Osteoblast (primary cell): ENCODE data around the gene TBC1D7. TPM values are rescaled to one million over a fixed set of nuclear protein-coding genes. Genes with fewer than 3 reads are reported as not detected.
A peak's percentile ranks its signal among the peaks of the same experiment; 100 is the strongest.

Source experiments
- DNase-seq: peaks from one replicate; pipeline ENCODE4 v3.0.0; 2011; ENCODE audit warnings: low spot score, mixed read lengths; ENCODE audit not compliant: insufficient read length; ENCODE audit errors: missing footprints
- H2AFZ ChIP-seq: 2 replicates; pipeline ENCODE4 v1.6.0; 2011; ENCODE audit warnings: mild to moderate bottlenecking, low read length
- H3K27ac ChIP-seq: 2 replicates; pipeline ENCODE4 v1.5.1; 2011; ENCODE audit warnings: mild to moderate bottlenecking, low read depth, low read length, moderate library complexity
- H3K27me3 ChIP-seq: 2 replicates; pipeline ENCODE4 v1.6.0; 2012; ENCODE audit warnings: mild to moderate bottlenecking, control low read depth, inconsistent platforms, low read length, moderate library complexity; ENCODE audit not compliant: insufficient read depth
- H3K36me3 ChIP-seq: 2 replicates; pipeline ENCODE4 v1.5.1; 2011; ENCODE audit warnings: mild to moderate bottlenecking, low read length, control low read depth, moderate library complexity; ENCODE audit not compliant: insufficient read depth
- H3K4me1 ChIP-seq: 2 replicates; pipeline ENCODE4 v1.5.1; 2011; ENCODE audit warnings: mild to moderate bottlenecking, low read length, control low read depth, moderate library complexity; ENCODE audit not compliant: insufficient read depth
- H3K4me2 ChIP-seq: 2 replicates; pipeline ENCODE4 v1.6.0; 2011; ENCODE audit warnings: mild to moderate bottlenecking, low read length; ENCODE audit not compliant: insufficient read depth
- H3K4me3 ChIP-seq: fragments of 200-600 bp; sonication (generic); 3 replicates; pipeline ENCODE4 v1.5.1; 2012; ENCODE audit warnings: mild to moderate bottlenecking, low read length, inconsistent platforms; ENCODE audit not compliant: insufficient read depth
- H3K79me2 ChIP-seq: 2 replicates; pipeline ENCODE4 v1.6.0; 2012; ENCODE audit warnings: mild to moderate bottlenecking, low read length, control low read depth, inconsistent platforms; ENCODE audit not compliant: insufficient read depth
- H3K9me3 ChIP-seq: 2 replicates; pipeline ENCODE4 v1.5.1; 2011; ENCODE audit warnings: low read depth, low read length, control low read depth
- H4K20me1 ChIP-seq: 2 replicates; pipeline ENCODE4 v1.6.0; 2012; ENCODE audit warnings: mild to moderate bottlenecking, low read length, control low read depth; ENCODE audit not compliant: insufficient read depth
- total RNA-seq: library from RNA; depleted of rRNA; stranded (reverse); fragments of >200 nt; gene quantifications from 2 replicates; pipeline ENCODE4 v1.2.3, GENCODE V29; 2012
- TF ChIP-seq, protein P1 (sequence below): IDR thresholded peaks from 2 replicates; pipeline ENCODE4 v1.5.1; 2011; ENCODE audit warnings: mild to moderate bottlenecking, low read depth, low read length, moderate library complexity; ENCODE audit errors: extremely low read depth

TBC1D7 gene
- total RNA-seq, 1 donor: 18.8 TPM

DNA sequence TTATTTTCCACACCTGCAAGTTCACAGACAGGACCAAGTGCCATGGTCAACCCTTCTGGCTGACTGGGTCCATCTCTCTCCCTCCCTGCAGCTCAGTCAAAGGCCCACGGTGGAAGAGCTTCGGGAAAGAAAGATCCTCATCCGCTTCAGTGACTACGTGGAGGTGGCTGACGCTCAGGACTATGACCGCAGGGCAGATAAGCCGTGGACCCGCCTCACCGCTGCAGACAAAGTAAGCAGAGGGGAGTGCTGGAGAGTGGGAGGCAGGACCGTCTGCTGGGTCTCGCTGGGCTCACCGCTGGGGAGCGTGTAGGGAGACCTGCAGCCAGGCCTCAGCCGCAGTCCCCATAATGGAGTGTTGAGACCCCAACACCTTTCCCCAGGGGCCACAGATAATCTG is 45.0 kb downstream of the TBC1D7 start:
- no peak for DNase-seq
- Histone ChIP-seq H3K79me2 (no peaks in the 10 kb centered on the region), H3K9me3 (no peaks in the 10 kb centered on the region), H3K36me3 (no peaks in the 10 kb centered on the region), H2AFZ (no peak overlapping the region), H3K4me2 (no peak overlapping the region), H3K27me3 (no peaks in the 10 kb centered on the region), H3K4me1 (no peaks in the 10 kb centered on the region), H3K4me3 (no peak overlapping the region), H4K20me1 (no peaks in the 10 kb centered on the region), H3K27ac (no peak overlapping the region)
- TF ChIP-seq, protein P1, sequence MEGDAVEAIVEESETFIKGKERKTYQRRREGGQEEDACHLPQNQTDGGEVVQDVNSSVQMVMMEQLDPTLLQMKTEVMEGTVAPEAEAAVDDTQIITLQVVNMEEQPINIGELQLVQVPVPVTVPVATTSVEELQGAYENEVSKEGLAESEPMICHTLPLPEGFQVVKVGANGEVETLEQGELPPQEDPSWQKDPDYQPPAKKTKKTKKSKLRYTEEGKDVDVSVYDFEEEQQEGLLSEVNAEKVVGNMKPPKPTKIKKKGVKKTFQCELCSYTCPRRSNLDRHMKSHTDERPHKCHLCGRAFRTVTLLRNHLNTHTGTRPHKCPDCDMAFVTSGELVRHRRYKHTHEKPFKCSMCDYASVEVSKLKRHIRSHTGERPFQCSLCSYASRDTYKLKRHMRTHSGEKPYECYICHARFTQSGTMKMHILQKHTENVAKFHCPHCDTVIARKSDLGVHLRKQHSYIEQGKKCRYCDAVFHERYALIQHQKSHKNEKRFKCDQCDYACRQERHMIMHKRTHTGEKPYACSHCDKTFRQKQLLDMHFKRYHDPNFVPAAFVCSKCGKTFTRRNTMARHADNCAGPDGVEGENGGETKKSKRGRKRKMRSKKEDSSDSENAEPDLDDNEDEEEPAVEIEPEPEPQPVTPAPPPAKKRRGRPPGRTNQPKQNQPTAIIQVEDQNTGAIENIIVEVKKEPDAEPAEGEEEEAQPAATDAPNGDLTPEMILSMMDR: no peak

DNA sequence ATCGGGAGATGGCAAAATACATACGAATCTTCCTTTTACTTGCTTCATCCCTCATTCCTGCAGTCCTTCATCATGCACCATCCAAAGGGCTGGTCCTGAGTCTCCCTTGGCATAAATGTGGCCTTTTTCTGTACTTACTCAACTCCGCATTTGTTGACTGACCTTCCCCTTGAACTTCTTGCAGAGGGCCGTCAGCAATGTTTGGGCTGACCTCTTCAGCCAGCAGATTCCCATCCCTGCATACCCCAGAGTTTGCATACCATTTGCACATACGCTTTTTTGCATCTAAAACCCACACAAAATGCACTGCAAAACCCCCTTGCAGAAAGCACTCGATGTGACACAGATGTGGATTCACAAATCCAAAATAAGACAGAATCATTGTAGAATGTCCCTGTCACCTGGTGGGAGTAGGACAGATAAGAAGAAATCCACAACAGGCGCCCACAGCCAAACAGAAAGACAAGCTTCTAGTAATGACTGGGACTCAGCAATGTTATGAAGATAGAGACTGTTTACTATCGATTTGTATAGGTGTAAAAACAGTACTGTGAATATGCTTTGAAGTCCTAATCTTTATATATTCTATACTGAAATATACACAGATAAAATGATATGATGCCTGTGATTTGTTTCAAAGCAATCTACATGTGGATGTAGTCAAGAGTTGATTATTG is 45.8 kb downstream of the TBC1D7 start:
- Histone ChIP-seq H3K27me3 (no peaks in the 10 kb centered on the region), H3K4me2 (no peak overlapping the region), H3K27ac (no peak overlapping the region), H2AFZ (no peak overlapping the region), H4K20me1 (no peaks in the 10 kb centered on the region), H3K4me3 (no peak overlapping the region), H3K79me2 (no peaks in the 10 kb centered on the region), H3K36me3 (no peaks in the 10 kb centered on the region), H3K9me3 (no peaks in the 10 kb centered on the region), H3K4me1 (no peaks in the 10 kb centered on the region)
- no peak for DNase-seq
- TF ChIP-seq, protein P1: no peak

DNA sequence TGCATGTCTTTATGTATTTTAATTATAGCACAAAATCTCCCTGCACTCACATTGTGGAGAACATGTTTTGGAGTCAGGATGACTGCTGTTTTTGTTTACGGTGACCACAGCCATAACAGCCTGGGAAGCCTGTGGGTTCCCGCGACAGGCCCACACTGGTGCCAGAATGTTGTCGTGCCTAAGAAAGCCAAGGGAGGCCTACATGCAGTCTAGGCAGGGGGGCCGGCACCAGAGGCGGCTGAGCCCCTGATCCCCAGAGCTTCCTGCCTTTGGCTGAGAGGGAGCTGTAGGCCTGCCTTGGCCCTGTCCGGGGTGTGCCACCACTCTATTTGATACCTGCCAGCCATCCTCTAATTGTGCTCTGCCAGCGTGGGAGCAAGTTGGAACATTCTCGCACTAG is 46.7 kb downstream of the TBC1D7 start:
- Histone ChIP-seq H4K20me1 (no peaks in the 10 kb centered on the region), H3K4me2 (no peak overlapping the region), H3K27me3 (no peaks in the 10 kb centered on the region), H3K36me3 (no peaks in the 10 kb centered on the region), H3K27ac (no peak overlapping the region), H3K79me2 (no peaks in the 10 kb centered on the region), H3K4me1 (no peaks in the 10 kb centered on the region), H3K9me3 (no peaks in the 10 kb centered on the region), H3K4me3 (no peak overlapping the region), H2AFZ (no peak overlapping the region)
- peak; percentile 50 for DNase-seq
- TF ChIP-seq, protein P1: no peak

DNA sequence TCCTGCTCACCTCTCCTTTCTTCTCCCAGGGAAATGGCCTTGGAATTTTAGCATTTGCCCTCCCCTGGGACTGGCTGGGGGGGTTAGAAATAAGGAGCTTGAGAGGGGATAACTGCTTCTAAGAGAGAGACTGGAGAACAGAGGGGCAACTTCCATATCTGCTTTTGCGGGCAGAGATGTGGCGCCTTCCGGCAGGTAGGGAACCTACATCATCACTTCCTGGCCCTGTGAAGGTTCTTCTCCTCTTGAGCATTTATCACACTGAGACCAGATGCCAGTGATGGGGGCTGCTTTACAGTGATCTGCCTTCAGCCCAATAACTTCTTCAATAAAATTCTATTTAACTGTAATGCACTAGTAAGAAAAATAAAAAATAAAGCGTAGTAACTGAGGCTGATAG is 48.1 kb downstream of the TBC1D7 start:
- no peak overlapping the region for H3K27ac ChIP-seq
- no peaks in the 10 kb centered on the region for H3K9me3 ChIP-seq
- H3K36me3 ChIP-seq: no peaks in the 10 kb centered on the region
- no peak overlapping the region for H3K4me2 ChIP-seq
- H4K20me1 ChIP-seq: no peaks in the 10 kb centered on the region
- no peaks in the 10 kb centered on the region for H3K27me3 ChIP-seq
- H2AFZ ChIP-seq: no peak overlapping the region
- H3K4me1 ChIP-seq: no peaks in the 10 kb centered on the region
- TF ChIP-seq, protein P1: no peak
- no peaks in the 10 kb centered on the region for H3K79me2 ChIP-seq
- no peak overlapping the region for H3K4me3 ChIP-seq
- DNase-seq: no peak
